NB4 (cell line): ENCODE measurements around the gene EIF5B.

ENCODE experiments used
- POLR2A ChIP-seq: IDR thresholded peaks from 2 replicates; pipeline ENCODE4 v1.6.1; 2011; ENCODE audit warnings: mild to moderate bottlenecking; ENCODE audit not compliant: insufficient read length; ENCODE audit errors: extremely low read depth
- TF ChIP-seq, protein P1 (sequence below): IDR thresholded peaks from one replicate; pipeline ENCODE4 v1.5.1; 2012; ENCODE audit warnings: low read depth, low read length
- TF ChIP-seq, protein P2 (sequence below): IDR thresholded peaks from 2 replicates; pipeline ENCODE4 v1.6.1; 2011; ENCODE audit warnings: low read depth, low read length

DNA sequence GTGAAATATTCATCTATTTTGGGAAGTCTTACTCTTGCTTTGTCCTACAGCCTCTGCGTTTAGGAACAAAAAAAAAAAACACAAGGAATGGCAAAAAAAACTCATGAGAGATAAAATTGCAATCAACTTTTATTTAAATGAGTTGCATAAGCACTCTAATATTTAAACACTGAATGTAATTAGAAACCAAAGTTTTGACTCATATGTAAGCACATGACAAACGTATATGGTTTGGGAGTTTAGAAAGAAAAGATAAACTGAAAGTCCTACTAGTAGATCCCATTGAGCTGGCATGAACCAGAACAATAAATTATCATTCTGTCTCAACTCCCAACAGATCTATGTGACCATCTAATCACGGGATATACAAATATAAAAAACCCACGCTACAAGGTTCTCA is 107.9 kb downstream of the EIF5B start:
- TF ChIP-seq, protein P1, sequence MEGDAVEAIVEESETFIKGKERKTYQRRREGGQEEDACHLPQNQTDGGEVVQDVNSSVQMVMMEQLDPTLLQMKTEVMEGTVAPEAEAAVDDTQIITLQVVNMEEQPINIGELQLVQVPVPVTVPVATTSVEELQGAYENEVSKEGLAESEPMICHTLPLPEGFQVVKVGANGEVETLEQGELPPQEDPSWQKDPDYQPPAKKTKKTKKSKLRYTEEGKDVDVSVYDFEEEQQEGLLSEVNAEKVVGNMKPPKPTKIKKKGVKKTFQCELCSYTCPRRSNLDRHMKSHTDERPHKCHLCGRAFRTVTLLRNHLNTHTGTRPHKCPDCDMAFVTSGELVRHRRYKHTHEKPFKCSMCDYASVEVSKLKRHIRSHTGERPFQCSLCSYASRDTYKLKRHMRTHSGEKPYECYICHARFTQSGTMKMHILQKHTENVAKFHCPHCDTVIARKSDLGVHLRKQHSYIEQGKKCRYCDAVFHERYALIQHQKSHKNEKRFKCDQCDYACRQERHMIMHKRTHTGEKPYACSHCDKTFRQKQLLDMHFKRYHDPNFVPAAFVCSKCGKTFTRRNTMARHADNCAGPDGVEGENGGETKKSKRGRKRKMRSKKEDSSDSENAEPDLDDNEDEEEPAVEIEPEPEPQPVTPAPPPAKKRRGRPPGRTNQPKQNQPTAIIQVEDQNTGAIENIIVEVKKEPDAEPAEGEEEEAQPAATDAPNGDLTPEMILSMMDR = no peak
- no peak for TF ChIP-seq POLR2A
- TF ChIP-seq, protein P2, sequence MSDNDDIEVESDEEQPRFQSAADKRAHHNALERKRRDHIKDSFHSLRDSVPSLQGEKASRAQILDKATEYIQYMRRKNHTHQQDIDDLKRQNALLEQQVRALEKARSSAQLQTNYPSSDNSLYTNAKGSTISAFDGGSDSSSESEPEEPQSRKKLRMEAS = no peak
